G401 (cell line): ENCODE measurements around the gene CASTOR2. TPM values are rescaled to one million over a fixed set of nuclear protein-coding genes. Genes with fewer than 3 reads are reported as not detected.
A peak's percentile ranks its signal among the peaks of the same experiment; 100 is the strongest.
"Not testable (repeated sequence)": the region's sequence is repeated elsewhere in the genome, so short reads cannot be mapped to it uniquely, and the experiment has no call there.

Experiments used
- DNase-seq: peaks from one replicate; pipeline ENCODE4 v3.0.0-alpha.2; 2015; ENCODE audit warnings: low spot score
- in situ Hi-C: cut with HindIII; loops from 2 replicates; pipeline ENCODE4 v1.10.0; 2016; ENCODE audit warnings: low sequenced_read_pairs, mixed read lengths
- total RNA-seq: library from RNA; depleted of rRNA; stranded (reverse); fragments of >200 nt; shearing (Covaris generic); gene quantifications from 2 replicates; pipeline ENCODE4 v1.2.3, GENCODE V29; 2014; rRNA removed

CASTOR2 gene
- total RNA-seq, 1 experiment from 2014 or later, result 4.0 TPM

DNA sequence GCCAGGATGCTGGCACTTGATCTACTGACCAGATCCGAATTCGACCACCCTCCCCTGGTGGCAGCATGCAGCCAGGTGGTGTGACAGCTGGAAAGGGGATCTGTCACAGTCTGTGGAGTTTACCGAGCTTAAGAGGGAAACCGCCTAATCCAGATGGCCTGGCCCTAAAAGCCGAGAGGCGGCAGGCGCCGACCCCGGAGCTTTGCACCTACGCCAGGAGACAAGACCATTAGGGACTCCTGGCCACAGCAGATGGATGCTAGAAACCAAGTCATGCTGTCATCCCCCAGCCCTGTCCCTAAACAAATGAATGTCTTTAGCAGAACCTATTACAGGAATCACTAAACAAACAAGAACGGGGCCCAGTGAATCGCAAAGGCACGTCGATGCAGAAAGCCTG lies 81.4 kb downstream of the CASTOR2 start:
- peak; percentile 67 for DNase-seq
- in situ Hi-C loops, result no loop called here

DNA sequence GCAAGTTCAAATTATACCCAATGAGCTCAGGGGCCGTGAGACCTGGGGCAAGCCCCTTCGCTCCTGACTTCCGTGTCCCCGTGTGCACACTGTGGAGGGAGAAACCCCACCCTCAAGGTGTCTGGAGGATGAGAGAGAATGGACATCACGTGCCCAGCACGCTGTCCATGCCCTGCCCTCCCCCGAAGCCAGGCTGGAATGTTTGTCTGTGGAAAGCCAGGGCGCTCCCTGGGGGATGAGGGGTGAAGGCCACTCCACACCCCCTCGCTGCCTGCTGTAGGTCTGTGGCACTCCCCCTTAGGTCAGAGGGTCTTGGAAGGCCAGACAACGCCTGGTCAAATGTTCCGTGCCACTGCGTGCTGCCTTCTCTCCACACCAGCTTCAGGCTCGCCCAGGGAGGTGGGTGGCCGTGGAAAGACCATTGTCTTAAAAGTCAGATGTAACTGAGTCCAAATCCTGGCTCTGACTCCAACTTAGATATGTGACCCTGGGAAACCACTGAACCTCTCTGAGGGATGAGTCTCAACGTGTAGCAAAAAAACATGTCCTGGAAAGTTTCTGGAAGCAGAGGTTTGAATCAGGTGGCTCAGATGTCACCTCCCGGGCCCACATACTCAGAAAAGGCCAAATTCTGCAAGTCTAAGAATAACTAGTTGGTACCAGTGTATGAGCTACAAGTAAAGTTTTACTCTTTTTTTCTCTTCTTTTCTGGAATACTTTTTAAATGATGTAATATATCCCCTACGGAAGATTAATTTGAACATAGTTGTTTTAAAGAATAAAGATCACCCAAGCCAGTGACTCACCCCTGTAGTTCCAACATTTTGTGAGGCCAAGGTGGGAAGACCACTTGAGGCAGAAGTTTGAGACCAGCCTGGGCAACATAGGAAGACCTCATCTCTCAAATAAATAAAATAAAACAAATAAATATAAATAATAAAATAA lies 84.2 kb downstream of the CASTOR2 start:
- in situ Hi-C loops, result no loop called here
- no peak for DNase-seq

DNA sequence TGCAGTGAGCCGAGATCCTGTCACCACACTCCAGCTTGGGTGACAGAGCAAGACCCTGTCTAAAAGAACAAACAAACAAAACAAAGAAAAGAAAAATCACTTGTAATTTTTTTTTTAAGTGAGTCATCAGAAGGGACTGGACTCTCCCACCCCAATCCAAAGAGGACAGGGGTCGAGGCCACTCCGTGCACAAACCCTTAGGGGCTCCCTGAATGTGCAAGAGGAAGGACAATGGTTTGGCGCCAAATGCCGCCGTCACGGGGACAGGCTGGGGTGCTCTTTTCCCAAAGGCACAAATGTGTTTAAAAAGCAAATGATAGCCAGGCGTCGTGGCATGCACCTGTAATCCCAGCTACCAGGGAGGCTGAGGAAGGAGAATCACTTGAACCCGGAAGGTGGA lies 85.3 kb downstream of the CASTOR2 start:
- no peak for DNase-seq
- in situ Hi-C loops, result no loop called here

DNA sequence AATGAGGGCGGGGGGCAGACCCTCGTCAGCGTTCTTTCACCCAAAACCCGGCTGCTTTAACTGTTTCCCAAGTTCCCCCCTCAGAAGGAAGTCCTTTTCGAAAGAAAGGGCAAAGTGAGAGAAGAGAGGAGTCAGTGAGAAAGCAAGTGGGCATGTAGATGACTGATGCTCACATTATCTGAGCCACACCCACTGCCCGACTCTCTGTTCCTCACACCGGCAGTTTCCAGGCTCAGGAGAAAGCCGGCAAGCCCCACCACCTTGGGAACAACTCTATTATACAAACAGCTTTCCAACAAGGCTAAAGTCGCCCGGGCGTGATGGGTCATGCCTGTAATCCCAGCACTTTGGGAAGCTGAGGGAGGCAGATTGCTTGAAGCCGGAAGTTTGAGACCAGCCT lies 86.0 kb downstream of the CASTOR2 start:
- in situ Hi-C loops, result no loop called here
- DNase-seq, result no peak

DNA sequence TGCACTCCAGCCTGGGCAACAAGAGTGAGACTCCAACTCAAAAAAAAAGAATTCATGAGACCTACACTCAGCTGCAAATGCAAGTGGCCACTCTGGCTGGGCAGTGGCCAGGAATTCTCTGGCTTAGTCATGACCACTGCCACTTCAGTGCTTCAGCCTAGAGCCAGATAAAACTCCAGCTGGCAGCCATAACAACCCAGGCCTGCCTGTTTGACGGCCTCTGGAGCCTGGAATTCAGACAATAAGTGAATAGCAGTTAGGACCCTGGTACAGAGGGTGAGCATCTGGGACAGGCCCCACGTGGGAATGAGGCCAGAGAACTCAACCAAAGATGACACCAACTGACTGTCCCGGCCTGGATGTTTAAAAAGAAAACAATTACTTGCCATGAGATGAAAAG lies 90.2 kb downstream of the CASTOR2 start:
- no peak for DNase-seq
- in situ Hi-C loops, result no loop called here

DNA sequence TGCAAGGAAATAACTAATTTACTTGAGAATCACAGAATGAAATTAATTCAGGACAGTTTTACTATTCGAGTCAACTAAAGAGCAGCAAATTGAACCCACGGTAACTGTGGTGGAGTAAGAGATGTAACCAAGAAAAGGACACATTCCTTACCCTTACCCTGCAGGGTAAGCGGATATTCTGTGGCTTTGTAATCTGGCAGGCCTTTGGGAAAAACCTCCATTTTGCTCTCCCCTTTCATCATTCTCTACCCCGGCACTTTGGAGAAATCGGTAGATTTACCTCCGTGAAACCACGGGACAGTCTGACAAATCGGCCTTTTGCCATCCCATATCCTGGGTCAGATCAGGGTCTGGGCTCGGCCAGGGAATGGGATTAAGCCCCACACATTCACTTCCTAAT lies 90.7 kb downstream of the CASTOR2 start:
- in situ Hi-C loops, result no loop called here

DNA sequence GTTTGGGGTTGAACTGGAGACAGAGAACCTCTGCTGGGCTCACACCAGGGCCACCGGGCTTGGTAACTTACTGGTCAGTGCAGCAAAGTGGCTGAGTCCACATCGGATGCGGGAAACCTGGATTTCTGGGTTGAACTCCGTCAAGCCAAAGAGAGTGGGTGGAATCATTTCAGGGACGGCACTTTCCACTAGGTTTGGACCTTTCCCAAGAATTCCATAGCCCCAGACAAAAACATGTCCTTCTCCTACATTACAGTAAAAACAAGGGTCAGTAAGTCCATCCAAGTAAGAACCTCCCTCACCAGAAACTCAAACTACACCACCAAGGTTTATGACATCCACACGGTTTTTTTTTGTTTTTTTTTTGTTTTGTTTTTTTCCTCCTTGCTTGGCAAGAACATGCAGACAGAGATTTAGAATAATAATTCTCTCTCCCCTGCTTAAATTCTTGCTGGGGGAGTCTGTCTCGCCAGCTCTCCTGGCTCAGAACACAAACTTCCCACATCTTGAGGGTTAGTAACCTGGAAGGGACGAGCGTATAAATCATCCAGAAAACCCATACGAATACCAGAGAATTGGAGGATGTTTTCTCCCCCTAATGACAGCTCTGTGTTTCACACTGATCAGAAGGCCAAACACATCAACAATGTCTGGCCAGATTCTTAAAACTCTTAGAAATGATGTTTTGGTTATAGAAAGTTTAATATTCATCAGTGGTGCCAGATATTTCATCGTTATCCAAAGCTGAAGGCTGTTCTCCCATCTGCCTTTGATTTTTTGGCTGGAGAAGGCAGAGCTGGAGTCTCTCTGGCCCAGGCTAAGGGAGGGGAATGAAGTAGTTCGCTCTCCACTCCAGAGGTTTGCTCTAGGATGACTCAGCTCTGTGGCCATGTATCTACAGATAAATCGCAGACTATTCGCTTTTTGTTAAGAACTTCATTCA lies 91.6 kb downstream of the CASTOR2 start:
- DNase-seq, result no peak
- in situ Hi-C loops, result no loop called here

More for the DNA sequence above, 90.7 kb downstream of the CASTOR2 start:
- no peak for DNase-seq

DNA sequence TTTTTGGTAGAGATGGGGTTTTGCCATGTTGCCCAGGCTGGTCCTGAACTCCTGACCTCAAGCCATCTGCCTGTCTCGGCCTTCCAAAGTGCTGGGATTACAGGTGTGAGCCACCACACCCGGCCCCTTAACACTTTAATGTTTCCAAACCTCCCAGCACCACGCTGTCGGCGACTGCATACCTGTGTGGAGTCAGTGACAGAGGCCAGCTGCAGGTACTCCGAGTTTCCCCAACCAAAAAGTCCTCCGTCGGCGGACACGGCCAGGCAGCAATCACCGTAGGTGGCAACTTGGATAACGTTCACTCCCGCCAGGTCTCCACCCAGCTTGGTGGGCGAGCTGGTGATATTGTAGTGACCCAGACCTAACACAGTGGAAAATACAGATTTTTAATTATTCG lies 93.9 kb downstream of the CASTOR2 start:
- no peak for DNase-seq
- in situ Hi-C loops, result no loop called here

DNA sequence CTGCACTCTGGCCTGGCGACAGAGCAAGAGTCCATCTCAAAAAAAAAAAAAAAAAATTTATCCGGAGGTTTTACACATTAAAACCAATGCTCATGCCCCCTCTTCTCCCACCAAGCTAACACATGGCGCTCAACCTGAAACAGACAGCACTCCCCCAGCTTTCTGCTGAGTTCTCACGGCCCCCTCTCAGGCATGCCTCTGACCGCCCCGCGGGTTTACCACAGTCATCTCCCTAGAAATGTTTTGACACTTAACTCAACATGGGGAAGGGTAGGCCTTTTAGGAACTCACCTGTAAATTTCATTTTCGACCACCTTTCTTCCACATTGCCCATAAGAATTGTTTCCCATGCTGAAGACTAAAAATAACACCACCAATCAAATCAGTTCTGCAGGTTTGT lies 99.8 kb downstream of the CASTOR2 start:
- DNase-seq, result no peak
- in situ Hi-C loops, result no loop called here

DNA sequence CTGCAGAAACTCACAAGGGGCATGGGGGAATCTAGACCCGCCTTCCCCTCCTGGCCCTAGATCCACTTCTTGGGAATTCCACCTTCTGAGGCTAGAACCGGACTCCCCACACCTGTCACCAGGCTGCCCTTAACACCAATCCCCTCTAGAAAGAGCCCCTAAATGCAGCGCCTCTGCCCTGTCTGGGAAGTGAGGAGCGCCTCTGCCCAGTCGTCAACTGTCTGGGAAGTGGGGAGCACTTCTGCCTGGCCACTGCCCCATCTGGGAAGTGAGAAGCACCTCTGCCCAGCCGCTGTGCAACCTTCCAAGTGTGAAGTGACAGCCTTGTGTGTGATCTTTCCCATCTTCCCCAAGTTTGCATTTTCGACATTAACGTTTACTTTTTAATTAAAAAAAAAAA lies 100.3 kb downstream of the CASTOR2 start:
- DNase-seq, result no peak
- in situ Hi-C loops, result no loop called here

DNA sequence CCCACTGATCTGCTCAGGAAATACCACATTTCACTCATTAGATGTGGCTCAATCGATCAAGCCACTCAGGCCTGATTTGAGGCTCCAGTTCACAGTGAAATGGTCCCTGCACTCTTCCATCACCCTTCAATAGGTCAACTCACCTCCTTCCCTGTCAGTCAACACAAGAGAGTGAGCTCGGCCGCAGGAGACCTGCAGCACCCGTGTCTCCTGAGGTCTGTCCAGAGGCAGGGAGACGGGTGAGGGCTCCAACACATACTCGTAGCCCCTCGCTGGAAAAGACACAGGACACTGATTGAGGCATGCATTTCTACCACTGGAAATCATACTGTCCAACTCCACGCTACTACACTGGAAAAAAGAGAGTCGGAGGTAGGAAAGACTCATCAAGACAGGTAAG lies 102.0 kb downstream of the CASTOR2 start:
- DNase-seq, result no peak
- in situ Hi-C loops, result no loop called here

DNA sequence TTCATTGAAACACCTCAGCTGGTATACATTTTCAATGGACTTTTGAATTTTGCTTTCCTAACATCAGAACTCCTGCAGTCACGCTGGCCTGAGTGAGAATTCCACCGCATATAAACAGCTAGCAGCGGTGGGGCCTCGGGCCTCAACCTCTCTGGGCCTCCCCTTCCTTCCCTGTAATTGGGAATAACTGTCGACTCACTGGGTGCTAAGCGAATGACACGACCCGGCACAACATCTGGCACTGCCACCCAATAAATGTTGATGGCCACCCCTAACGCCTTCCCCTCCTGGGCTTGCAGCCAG lies 108.4 kb downstream of the CASTOR2 start:
- in situ Hi-C loops, result no loop called here
- DNase-seq, result no peak

DNA sequence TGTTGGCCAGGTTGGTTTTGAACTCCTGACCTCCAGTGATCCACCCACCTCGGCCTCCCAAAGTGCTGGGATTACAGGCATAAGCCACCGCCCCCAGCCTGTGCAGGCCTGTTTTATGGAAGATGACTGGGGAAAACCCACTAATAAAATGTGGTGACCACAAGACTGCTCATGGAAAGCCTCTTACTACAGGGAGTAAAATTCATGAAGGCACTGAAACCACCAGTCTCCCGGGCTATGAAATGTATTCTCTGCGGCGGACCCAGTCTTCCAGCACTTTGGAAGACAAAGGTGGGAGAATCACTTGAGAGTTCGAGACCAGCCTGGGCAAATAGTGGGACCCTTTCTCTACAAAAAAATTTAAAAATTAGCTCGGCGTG lies 109.7 kb downstream of the CASTOR2 start:
- in situ Hi-C loops, DNase-seq: not testable (repeated sequence)

Other genes starting within 250 kb of the CASTOR2 start
- gene NCF1, start 190.7 kb upstream of the CASTOR2 start, total RNA-seq, result not detected in 2 replicates
- gene GTF2IRD2, start 113.1 kb upstream of the CASTOR2 start, total RNA-seq, result 0.92 and 2.0 TPM in 2 replicates
- 132 and 142 TPM in 2 replicates for gene RCC1L, start 109.1 kb downstream of the CASTOR2 start, total RNA-seq
- gene GTF2IRD2B, start 127.9 kb downstream of the CASTOR2 start, total RNA-seq, result 9.4 and 17.5 TPM in 2 replicates